ENCODE results near the gene SCMH1.

- TF ChIP-seq POLR2A (IDR thresholded peaks at IDR 0.05; ENCODE audit: low read length) (no peak), GATA1 (IDR thresholded peaks at IDR 0.05; ENCODE audit: low read depth, low read length) (no peak)
These were observed 256.2 kb downstream of the SCMH1 start for GRCh38 chr1:40985875-40986274.
